SK-N-SH treated with all-trans-retinoic acid at 6 μM for 48 hours (cell line): ENCODE data around the gene C6orf132.

Experiments used
- CREB5 ChIP-seq: fragments of 250-450 bp; sonication (Bioruptor Pico); IDR thresholded peaks from 2 replicates; pipeline ENCODE4 v1.5.1; 2020; ENCODE audit warnings: low read depth, mild to moderate bottlenecking, moderate library complexity
- PATZ1 ChIP-seq: fragments of 250-450 bp; sonication (Bioruptor Pico); IDR thresholded peaks from 2 replicates; pipeline ENCODE4 v1.8.0; 2020; ENCODE audit warnings: mild to moderate bottlenecking, moderate library complexity, borderline replicate concordance
- POU6F1 ChIP-seq: fragments of 250-450 bp; sonication (Bioruptor Pico); IDR thresholded peaks from 2 replicates; pipeline ENCODE4 v1.8.0; 2021; ENCODE audit warnings: low read depth, mild to moderate bottlenecking, moderate library complexity, borderline replicate concordance
- TCF4 ChIP-seq: fragments of 250-450 bp; sonication (Bioruptor Pico); IDR thresholded peaks from 2 replicates; pipeline ENCODE4 v1.8.0; 2021; ENCODE audit warnings: mild to moderate bottlenecking, moderate library complexity, borderline replicate concordance
- ZFP30 ChIP-seq: fragments of 450-650 bp; formaldehyde crosslinking; IDR thresholded peaks from 2 replicates; pipeline ENCODE4 v1.5.0; 2022; ENCODE audit warnings: mild to moderate bottlenecking, moderate library complexity
- ZNF565 ChIP-seq: fragments of 450-650 bp; formaldehyde crosslinking; conservative IDR thresholded peaks from 2 replicates; pipeline ENCODE4 v1.5.0; 2020; ENCODE audit warnings: low read depth, mild to moderate bottlenecking, moderate library complexity
- ZNF8 ChIP-seq: fragments of 450-650 bp; formaldehyde crosslinking; IDR thresholded peaks from 2 replicates; pipeline ENCODE4 v1.5.0; 2020; ENCODE audit warnings: mild to moderate bottlenecking, moderate library complexity

GRCh38 chr6:42106112-42107023 is 36.1 kb downstream of the C6orf132 start:
- TF ChIP-seq CREB5 (CRISPR knock-in tag) (no peak), PATZ1 (CRISPR knock-in tag) (no peak), POU6F1 (CRISPR knock-in tag) (no peak), ZFP30 (CRISPR knock-in tag) (no peak), ZNF565 (CRISPR knock-in tag) (no peak), TCF4 (CRISPR knock-in tag) (no peak), ZNF8 (CRISPR knock-in tag) (no peak)
